ENCODE results near the gene NGB.

NGB gene

DNA sequence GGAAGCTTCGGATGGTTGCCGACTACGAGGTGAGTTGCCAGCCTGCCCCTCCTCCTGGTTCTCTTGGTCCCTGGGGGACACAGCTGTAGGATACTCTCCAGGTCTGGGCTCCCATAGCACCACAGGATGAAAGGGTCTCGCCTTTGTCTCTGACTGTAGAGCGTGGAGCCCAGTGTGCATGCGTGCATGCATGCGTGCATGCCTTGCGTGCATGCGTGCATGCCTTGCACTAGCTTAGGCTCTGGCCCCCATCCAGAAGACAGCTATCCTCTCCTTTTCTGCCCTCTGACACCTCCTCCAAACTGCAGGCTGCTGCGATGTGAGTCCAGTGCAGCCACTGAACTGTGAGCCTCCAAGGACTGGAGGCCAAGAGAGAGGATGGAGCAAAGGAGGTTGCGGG lies 19.1 kb downstream of the NGB start:
- no peak for DNase-seq (ENCODE audit: low read depth in 1 of 2, low spot score in 1 of 2)
- Histone ChIP-seq H3K27me3 (ENCODE audit: insufficient read depth, poor library complexity, severe bottlenecking) (no peaks in the 10 kb centered on the region), H3K27ac (replicated peaks) (no peak overlapping the region), H3K4me3 (replicated peaks; ENCODE audit: insufficient read depth, low read length) (no peak overlapping the region)
- TF ChIP-seq, protein P1, sequence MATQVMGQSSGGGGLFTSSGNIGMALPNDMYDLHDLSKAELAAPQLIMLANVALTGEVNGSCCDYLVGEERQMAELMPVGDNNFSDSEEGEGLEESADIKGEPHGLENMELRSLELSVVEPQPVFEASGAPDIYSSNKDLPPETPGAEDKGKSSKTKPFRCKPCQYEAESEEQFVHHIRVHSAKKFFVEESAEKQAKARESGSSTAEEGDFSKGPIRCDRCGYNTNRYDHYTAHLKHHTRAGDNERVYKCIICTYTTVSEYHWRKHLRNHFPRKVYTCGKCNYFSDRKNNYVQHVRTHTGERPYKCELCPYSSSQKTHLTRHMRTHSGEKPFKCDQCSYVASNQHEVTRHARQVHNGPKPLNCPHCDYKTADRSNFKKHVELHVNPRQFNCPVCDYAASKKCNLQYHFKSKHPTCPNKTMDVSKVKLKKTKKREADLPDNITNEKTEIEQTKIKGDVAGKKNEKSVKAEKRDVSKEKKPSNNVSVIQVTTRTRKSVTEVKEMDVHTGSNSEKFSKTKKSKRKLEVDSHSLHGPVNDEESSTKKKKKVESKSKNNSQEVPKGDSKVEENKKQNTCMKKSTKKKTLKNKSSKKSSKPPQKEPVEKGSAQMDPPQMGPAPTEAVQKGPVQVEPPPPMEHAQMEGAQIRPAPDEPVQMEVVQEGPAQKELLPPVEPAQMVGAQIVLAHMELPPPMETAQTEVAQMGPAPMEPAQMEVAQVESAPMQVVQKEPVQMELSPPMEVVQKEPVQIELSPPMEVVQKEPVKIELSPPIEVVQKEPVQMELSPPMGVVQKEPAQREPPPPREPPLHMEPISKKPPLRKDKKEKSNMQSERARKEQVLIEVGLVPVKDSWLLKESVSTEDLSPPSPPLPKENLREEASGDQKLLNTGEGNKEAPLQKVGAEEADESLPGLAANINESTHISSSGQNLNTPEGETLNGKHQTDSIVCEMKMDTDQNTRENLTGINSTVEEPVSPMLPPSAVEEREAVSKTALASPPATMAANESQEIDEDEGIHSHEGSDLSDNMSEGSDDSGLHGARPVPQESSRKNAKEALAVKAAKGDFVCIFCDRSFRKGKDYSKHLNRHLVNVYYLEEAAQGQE (IDR thresholded peaks at IDR 0.05; ENCODE audit: insufficient replicate concordance, low read depth) = no peak
- TF ChIP-seq POLR2AphosphoS5 (IDR thresholded peaks at IDR 0.05; ENCODE audit: low read depth) (no peak), CTCF (IDR thresholded peaks at IDR 0.05; ENCODE audit: insufficient read depth, low read length) (no peak), GABPA (IDR thresholded peaks at IDR 0.05; ENCODE audit: low read depth) (no peak), SPI1 (IDR thresholded peaks at IDR 0.05; ENCODE audit: borderline replicate concordance, low read depth) (no peak)

- H3K27ac ChIP-seq (replicated peaks) = no peak overlapping the region
- no peak overlapping the region for H3K4me3 ChIP-seq (replicated peaks; ENCODE audit: insufficient read depth, low read length)
- no peaks in the 10 kb centered on the region for H3K27me3 ChIP-seq (ENCODE audit: insufficient read depth, poor library complexity, severe bottlenecking)
- DNase-seq (ENCODE audit: low read depth in 1 of 2, low spot score in 1 of 2) = no peak
- TF ChIP-seq POLR2AphosphoS5 (IDR thresholded peaks at IDR 0.05; ENCODE audit: low read depth) = no peak
- no peak for TF ChIP-seq SPI1 (IDR thresholded peaks at IDR 0.05; ENCODE audit: borderline replicate concordance, low read depth)
- TF ChIP-seq CTCF (IDR thresholded peaks at IDR 0.05; ENCODE audit: insufficient read depth, low read length) = no peak
- no peak for TF ChIP-seq GABPA (IDR thresholded peaks at IDR 0.05; ENCODE audit: low read depth)
- TF ChIP-seq, protein P1 (IDR thresholded peaks at IDR 0.05; ENCODE audit: insufficient replicate concordance, low read depth) = no peak
Measured at GRCh38 chr14:77250927-77251326, 20.1 kb downstream of the NGB start.

DNA sequence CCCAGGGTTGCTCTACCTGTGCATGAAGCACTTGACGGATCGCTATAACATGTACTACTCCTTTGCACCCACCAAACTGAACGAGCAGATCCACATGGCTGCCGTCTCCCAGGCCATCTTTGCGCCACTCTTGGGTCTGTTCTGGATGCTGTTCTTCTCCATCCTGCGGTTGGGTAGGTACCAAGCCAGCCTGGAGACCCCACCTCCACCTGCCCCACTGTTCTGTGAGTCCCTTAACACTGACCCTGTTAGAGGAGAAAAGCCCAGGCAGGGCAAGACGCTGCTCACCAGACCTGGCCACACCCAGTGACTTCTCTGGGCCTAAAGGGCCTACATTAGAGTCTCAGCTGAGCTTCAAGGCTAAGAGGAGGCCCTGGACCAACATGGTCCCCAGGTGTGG lies 21.7 kb downstream of the NGB start:
- DNase-seq (ENCODE audit: low read depth in 1 of 2, low spot score in 1 of 2) = no peak
- Histone ChIP-seq H3K4me3 (replicated peaks; ENCODE audit: insufficient read depth, low read length) (no peak overlapping the region), H3K27me3 (ENCODE audit: insufficient read depth, poor library complexity, severe bottlenecking) (no peaks in the 10 kb centered on the region), H3K27ac (replicated peaks) (no peak overlapping the region)
- TF ChIP-seq POLR2AphosphoS5 (IDR thresholded peaks at IDR 0.05; ENCODE audit: low read depth) (no peak), CTCF (IDR thresholded peaks at IDR 0.05; ENCODE audit: insufficient read depth, low read length) (no peak), SPI1 (IDR thresholded peaks at IDR 0.05; ENCODE audit: borderline replicate concordance, low read depth) (no peak), GABPA (IDR thresholded peaks at IDR 0.05; ENCODE audit: low read depth) (no peak)
- TF ChIP-seq, protein P1 (IDR thresholded peaks at IDR 0.05; ENCODE audit: insufficient replicate concordance, low read depth) = no peak
